Uterus (tissue), 4 donors: ENCODE results near the gene FIGN. TPM values are rescaled to one million over a fixed set of nuclear protein-coding genes. Genes with fewer than 3 reads are reported as not detected.

Experiments used
- DNase-seq, 2 donors: peaks; one replicate each; pipeline ENCODE4 v3.0.0-alpha.2; 2019 to 2020
- H3K27ac ChIP-seq, 2 donors: fragments of 200-600 bp; sonication (generic); 1 replicate in 1 of 2; 2 replicates in 1 of 2; pipeline ENCODE4 v1.5.1; 2016 to 2018
- H3K27me3 ChIP-seq, 2 donors: fragments of 200-600 bp; sonication (generic); one replicate each; pipeline ENCODE4 v1.5.1; 2018 to 2019; ENCODE audit warnings: control low read depth in 1 of 2
- H3K36me3 ChIP-seq, 2 donors: fragments of 200-600 bp; sonication (generic); one replicate each; pipeline ENCODE4 v1.5.1; 2019; ENCODE audit warnings: control low read depth in 1 of 2
- H3K4me1 ChIP-seq, 2 donors: fragments of 200-600 bp; sonication (generic); one replicate each; pipeline ENCODE4 v1.5.1; 2018 to 2019; ENCODE audit warnings: control low read depth in 1 of 2
- H3K4me3 ChIP-seq, 2 donors: fragments of 200-600 bp; sonication (generic); 1 replicate in 1 of 2; 2 replicates in 1 of 2; pipeline ENCODE4 v1.5.1; 2018 to 2019; ENCODE audit warnings: mild to moderate bottlenecking in 1 of 2
- H3K9me3 ChIP-seq, 2 donors: fragments of 200-600 bp; sonication (generic); one replicate each; pipeline ENCODE4 v1.5.1; 2019; ENCODE audit warnings: control low read depth in 1 of 2
- CTCF ChIP-seq, 4 experiments: fragments of 200-600 bp in 2 of 4; fragments of 450-650 bp in 2 of 4; sonication (generic) in 2 of 4; IDR thresholded peaks; one replicate each; pipeline ENCODE4 v1.5.1; 2016 to 2019; ENCODE audit warnings: antibody characterized with exemption in 4 of 4, mild to moderate bottlenecking in 2 of 4, moderate library complexity in 1 of 4
- POLR2A ChIP-seq, 2 donors: fragments of 450-650 bp; IDR thresholded peaks; one replicate each; pipeline ENCODE4 v1.6.1; 2016; ENCODE audit warnings: antibody characterized with exemption in 2 of 2, mild to moderate bottlenecking in 1 of 2, moderate library complexity in 1 of 2
- intact Hi-C: fragments of 100-400 bp; cut with DNase I; formaldehyde crosslinking; loops from one replicate; pipeline ENCODE4 v1.15.1; 2023; ENCODE audit warnings: low total_unique reads
- total RNA-seq, 4 donors: library from RNA; depleted of rRNA in 3 of 4; stranded (reverse); fragments of >200 nt in 3 of 4; gene quantifications; one replicate each; pipeline versions ENCODE4 v1.1.0 to v1.2.4, GENCODE V29; 2014 to 2023
- donor health status: DM: yes; HTN: yes; CAD: no.

Gene FIGN
- total RNA-seq, 4 donors from 2014 or later, result 1.8 to 9.8 (median 4.6) TPM

- Histone ChIP-seq H3K9me3 (no peaks in the 10 kb centered on the region), H3K4me1 (no peaks in the 10 kb centered on the region), H3K27ac (no peak overlapping the region), H3K36me3 (no peaks in the 10 kb centered on the region), H3K27me3 (no peaks in the 10 kb centered on the region), H3K4me3 (no peak overlapping the region)
- intact Hi-C loops, result no loop called here
- no peak for DNase-seq
- TF ChIP-seq CTCF (IDR thresholded peaks at IDR 0.05) (no peak), POLR2A (IDR thresholded peaks at IDR 0.05) (no peak)
Measured at GRCh38 chr2:163551616-163552373, 184.0 kb downstream of the FIGN start.

- Histone ChIP-seq H3K4me1 (no peaks in the 10 kb centered on the region), H3K27ac (no peak overlapping the region), H3K27me3 (no peaks in the 10 kb centered on the region), H3K36me3 (no peaks in the 10 kb centered on the region), H3K4me3 (no peak overlapping the region), H3K9me3 (no peaks in the 10 kb centered on the region)
- DNase-seq, result no peak
- intact Hi-C loops, result no loop called here
- TF ChIP-seq CTCF (IDR thresholded peaks at IDR 0.05) (no peak), POLR2A (IDR thresholded peaks at IDR 0.05) (no peak)
Measured at GRCh38 chr2:163548970-163549369, 186.8 kb downstream of the FIGN start.
